C4-2B (cell line): ENCODE data around the gene DOCK6.

Experiments used
- ZFX ChIP-seq: fragments of 450-650 bp; IDR thresholded peaks from 2 replicates; pipeline ENCODE4 v1.6.1; 2017
- TF ChIP-seq, protein P1 (sequence below): fragments of 450-650 bp; conservative IDR thresholded peaks from 2 replicates; pipeline ENCODE4 v1.5.1; 2017; ENCODE audit warnings: mild to moderate bottlenecking

DNA sequence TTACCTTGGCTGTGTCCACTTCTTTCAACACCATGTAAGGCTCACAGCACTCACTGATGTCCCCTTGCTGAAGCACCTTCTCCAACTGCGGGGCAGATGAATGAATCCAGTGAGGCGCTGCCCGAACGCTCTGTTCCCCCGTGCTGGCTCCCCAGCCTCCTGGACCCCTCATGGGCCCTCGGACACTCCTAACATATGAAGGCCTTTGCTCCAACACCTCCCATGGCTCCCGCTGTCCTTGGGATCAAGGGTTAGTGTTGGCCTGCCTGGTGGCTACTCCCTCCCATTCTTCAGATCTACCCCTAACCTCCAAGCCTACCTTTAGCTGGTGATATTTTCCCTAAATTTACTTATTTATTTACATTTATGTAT is 18.5 kb downstream of the DOCK6 start:
- TF ChIP-seq, protein P1, sequence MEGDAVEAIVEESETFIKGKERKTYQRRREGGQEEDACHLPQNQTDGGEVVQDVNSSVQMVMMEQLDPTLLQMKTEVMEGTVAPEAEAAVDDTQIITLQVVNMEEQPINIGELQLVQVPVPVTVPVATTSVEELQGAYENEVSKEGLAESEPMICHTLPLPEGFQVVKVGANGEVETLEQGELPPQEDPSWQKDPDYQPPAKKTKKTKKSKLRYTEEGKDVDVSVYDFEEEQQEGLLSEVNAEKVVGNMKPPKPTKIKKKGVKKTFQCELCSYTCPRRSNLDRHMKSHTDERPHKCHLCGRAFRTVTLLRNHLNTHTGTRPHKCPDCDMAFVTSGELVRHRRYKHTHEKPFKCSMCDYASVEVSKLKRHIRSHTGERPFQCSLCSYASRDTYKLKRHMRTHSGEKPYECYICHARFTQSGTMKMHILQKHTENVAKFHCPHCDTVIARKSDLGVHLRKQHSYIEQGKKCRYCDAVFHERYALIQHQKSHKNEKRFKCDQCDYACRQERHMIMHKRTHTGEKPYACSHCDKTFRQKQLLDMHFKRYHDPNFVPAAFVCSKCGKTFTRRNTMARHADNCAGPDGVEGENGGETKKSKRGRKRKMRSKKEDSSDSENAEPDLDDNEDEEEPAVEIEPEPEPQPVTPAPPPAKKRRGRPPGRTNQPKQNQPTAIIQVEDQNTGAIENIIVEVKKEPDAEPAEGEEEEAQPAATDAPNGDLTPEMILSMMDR: no peak
- TF ChIP-seq ZFX: no peak
